ENCODE measurements around the gene SPHK1. TPM values are rescaled to one million over a fixed set of nuclear protein-coding genes. Genes with fewer than 3 reads are reported as not detected.

Gene SPHK1
- total RNA-seq, 2 experiments from 2014 or later, result 0.28 to 0.78 TPM

GRCh38 chr17:76371656-76372628 is 12.5 kb upstream of the SPHK1 start:
- Histone ChIP-seq H3K9me3 (ENCODE audit: low read length) (no peaks in the 10 kb centered on the region), H3K4me2 (ENCODE audit: low read length) (no peak overlapping the region), H3K27ac (ENCODE audit: low read depth, low read length, poor library complexity, severe bottlenecking) (no peak overlapping the region), H3K4me3 (ENCODE audit: low read depth, low read length, poor library complexity, severe bottlenecking) (no peak overlapping the region), H4K20me1 (ENCODE audit: insufficient read depth, low read length) (no peaks in the 10 kb centered on the region), H3K79me2 (ENCODE audit: insufficient read depth, low read depth, low read length) (no peaks in the 10 kb centered on the region), H3K4me1 (ENCODE audit: insufficient read depth, low read length, poor library complexity, severe bottlenecking) (no peaks in the 10 kb centered on the region), H3K9me2 (ENCODE audit: insufficient read depth, low read length) (no peaks in the 10 kb centered on the region), H3K36me3 (ENCODE audit: insufficient read depth, low read length) (no peaks in the 10 kb centered on the region), H2AFZ (ENCODE audit: low read length) (no peak overlapping the region)
- intact Hi-C loops (cut with micrococcal nuclease; ENCODE audit: unreplicated experiment), result no loop called here
- ChIA-PET CTCF (ENCODE audit: unreplicated experiment) (no interaction called here), POLR2A (interaction anchor here (0.6 kb wide), 1 partner anchor 11 kb away, joined by 4 read pairs; no protein-coding TSS in a partner anchor)
- TF ChIP-seq, protein P1, sequence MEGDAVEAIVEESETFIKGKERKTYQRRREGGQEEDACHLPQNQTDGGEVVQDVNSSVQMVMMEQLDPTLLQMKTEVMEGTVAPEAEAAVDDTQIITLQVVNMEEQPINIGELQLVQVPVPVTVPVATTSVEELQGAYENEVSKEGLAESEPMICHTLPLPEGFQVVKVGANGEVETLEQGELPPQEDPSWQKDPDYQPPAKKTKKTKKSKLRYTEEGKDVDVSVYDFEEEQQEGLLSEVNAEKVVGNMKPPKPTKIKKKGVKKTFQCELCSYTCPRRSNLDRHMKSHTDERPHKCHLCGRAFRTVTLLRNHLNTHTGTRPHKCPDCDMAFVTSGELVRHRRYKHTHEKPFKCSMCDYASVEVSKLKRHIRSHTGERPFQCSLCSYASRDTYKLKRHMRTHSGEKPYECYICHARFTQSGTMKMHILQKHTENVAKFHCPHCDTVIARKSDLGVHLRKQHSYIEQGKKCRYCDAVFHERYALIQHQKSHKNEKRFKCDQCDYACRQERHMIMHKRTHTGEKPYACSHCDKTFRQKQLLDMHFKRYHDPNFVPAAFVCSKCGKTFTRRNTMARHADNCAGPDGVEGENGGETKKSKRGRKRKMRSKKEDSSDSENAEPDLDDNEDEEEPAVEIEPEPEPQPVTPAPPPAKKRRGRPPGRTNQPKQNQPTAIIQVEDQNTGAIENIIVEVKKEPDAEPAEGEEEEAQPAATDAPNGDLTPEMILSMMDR (conservative IDR thresholded peaks at IDR 0.05; ENCODE audit: low read length), result no peak
- no peak for TF ChIP-seq EZH2phosphoT487 (IDR thresholded peaks at IDR 0.05; ENCODE audit: borderline replicate concordance, low read depth, low read length)
- no peak for DNase-seq (ENCODE audit: low spot score)
- no TSS peak for BruUV-seq (replicated peaks)

- no peaks in the 10 kb centered on the region for H3K9me2 ChIP-seq (ENCODE audit: insufficient read depth, low read length)
- H3K79me2 ChIP-seq (ENCODE audit: insufficient read depth, low read depth, low read length), result no peaks in the 10 kb centered on the region
- no peak overlapping the region for H3K4me2 ChIP-seq (ENCODE audit: low read length)
- ChIA-PET CTCF (ENCODE audit: unreplicated experiment) (interaction anchor here (0.6 kb wide), 1 partner anchor 72 kb away, joined by 3 read pairs; no protein-coding TSS in a partner anchor), POLR2A (no interaction called here)
- BruUV-seq (replicated peaks), result no TSS peak
- H3K4me3 ChIP-seq (ENCODE audit: low read depth, low read length, poor library complexity, severe bottlenecking), result no peak overlapping the region
- H3K4me1 ChIP-seq (ENCODE audit: insufficient read depth, low read length, poor library complexity, severe bottlenecking), result no peaks in the 10 kb centered on the region
- TF ChIP-seq, protein P1 (conservative IDR thresholded peaks at IDR 0.05; ENCODE audit: low read length), result no peak
- no peak for TF ChIP-seq EZH2phosphoT487 (IDR thresholded peaks at IDR 0.05; ENCODE audit: borderline replicate concordance, low read depth, low read length)
- H3K9me3 ChIP-seq (ENCODE audit: low read length), result no peaks in the 10 kb centered on the region
- H4K20me1 ChIP-seq (ENCODE audit: insufficient read depth, low read length), result no peaks in the 10 kb centered on the region
- DNase-seq (ENCODE audit: low spot score), result no peak
- no peak overlapping the region for H2AFZ ChIP-seq (ENCODE audit: low read length)
- H3K27ac ChIP-seq (ENCODE audit: low read depth, low read length, poor library complexity, severe bottlenecking), result no peak overlapping the region
- intact Hi-C loops (cut with micrococcal nuclease; ENCODE audit: unreplicated experiment), result no loop called here
- no peaks in the 10 kb centered on the region for H3K36me3 ChIP-seq (ENCODE audit: insufficient read depth, low read length)
Measured at GRCh38 chr17:76376318-76377133, 7.9 kb upstream of the SPHK1 start.
